Cardiac septum (tissue), 1 donor: Measurements from ENCODE around the gene SH2D7. TPM values are rescaled to one million over a fixed set of nuclear protein-coding genes. Genes with fewer than 3 reads are reported as not detected.
A peak's percentile ranks its signal among the peaks of the same experiment; 100 is the strongest.

Experiments
- DNase-seq: peaks from one replicate; pipeline ENCODE4 v3.0.0-alpha.2; 2020; ENCODE audit warnings: low spot score
- intact Hi-C: fragments of 100-400 bp; cut with DNase I; formaldehyde crosslinking; loops from one replicate; pipeline ENCODE4 v1.14.0; 2022
- total RNA-seq: library from RNA; stranded (reverse); fragmentation: NEBNext Ultra II Directional; extraction: Animal tissue kit (Norgen Biotek cat#: 25700); gene quantifications from one replicate; pipeline ENCODE4 v1.2.1, GENCODE V29; 2021
- donor health status: DM: no; HTN: no; CAD: no.

The SH2D7 gene
- total RNA-seq, 1 donor from 2014 or later: not detected

- DNase-seq: no peak
- intact Hi-C loops: no loop called here
These were observed 8.5 kb downstream of the SH2D7 start for GRCh38 chr15:78100886-78101285.

- intact Hi-C loops: no loop called here
- no peak for DNase-seq
These were observed 9.2 kb downstream of the SH2D7 start for GRCh38 chr15:78101423-78102105.

GRCh38 chr15:78102211-78102610, 9.8 kb downstream of the SH2D7 start:
- intact Hi-C loops: no loop called here
- no peak for DNase-seq

GRCh38 chr15:78102741-78103140, 10.4 kb downstream of the SH2D7 start:
- intact Hi-C loops: no loop called here
- DNase-seq: no peak

GRCh38 chr15:78103406-78104118, 11.2 kb downstream of the SH2D7 start:
- peak; percentile 67 for DNase-seq
- intact Hi-C loops: no loop called here

GRCh38 chr15:78104119-78104479, 11.7 kb downstream of the SH2D7 start:
- intact Hi-C loops: no loop called here
- peak; percentile 31 for DNase-seq

GRCh38 chr15:78104566-78105475, 12.5 kb downstream of the SH2D7 start:
- intact Hi-C loops: no loop called here
- no peak for DNase-seq

- DNase-seq: no peak
- intact Hi-C loops: loop anchor here (2.0 kb wide), 1 partner anchor 105 kb away; no protein-coding TSS in a partner anchor
These were observed 13.3 kb downstream of the SH2D7 start for GRCh38 chr15:78105476-78106241.

GRCh38 chr15:78107471-78107870, 15.1 kb downstream of the SH2D7 start:
- DNase-seq: peak; percentile 59

DNA sequence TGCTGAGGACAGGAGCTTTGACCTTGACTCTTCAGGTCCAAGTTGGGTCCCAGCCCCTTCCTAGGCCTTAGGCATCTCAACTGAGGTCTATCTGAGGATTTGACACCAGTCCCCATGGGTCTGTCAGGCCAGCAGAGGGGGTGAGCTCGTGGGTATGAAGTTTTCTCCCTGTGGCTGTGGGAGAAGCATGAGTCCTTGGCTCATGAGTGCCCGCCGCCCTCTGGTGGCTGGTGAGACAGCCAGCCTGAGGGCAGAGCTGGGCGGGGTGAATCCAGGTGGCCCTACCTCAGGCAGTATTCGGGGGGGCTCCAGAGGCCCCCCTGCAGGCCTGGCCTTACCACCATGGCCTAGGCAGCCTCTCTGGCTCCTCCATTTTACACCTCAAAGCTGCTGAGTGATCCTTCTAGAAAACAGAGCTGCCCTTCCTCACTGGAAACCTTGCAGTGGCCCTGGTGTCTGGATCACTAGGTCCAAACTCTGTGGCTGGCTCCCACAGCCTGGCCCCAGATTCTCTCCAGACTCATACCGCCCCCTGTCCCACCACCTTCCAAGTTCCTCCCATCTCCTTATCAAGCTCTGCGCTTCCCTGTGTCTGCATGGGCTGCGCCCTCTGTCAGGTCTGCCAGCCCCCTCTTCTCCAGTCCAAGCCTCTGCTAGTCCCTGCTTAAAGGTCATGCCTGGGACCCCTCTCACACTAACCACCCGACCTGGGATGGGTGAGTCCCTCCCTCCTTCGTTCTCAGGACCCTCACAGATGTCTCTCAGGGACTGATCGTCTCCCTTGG, 16.1 kb downstream of the SH2D7 start:
- intact Hi-C loops: loop anchor here (1.0 to 2.0 kb wide), 2 partner anchors 142 to 150 kb away; no protein-coding TSS in a partner anchor

More at GRCh38 chr15:78107471-78107870, 15.1 kb downstream of the SH2D7 start:
- intact Hi-C loops: loop anchor here (2.0 kb wide), 1 partner anchor 107 kb away; no protein-coding TSS in a partner anchor

DNA sequence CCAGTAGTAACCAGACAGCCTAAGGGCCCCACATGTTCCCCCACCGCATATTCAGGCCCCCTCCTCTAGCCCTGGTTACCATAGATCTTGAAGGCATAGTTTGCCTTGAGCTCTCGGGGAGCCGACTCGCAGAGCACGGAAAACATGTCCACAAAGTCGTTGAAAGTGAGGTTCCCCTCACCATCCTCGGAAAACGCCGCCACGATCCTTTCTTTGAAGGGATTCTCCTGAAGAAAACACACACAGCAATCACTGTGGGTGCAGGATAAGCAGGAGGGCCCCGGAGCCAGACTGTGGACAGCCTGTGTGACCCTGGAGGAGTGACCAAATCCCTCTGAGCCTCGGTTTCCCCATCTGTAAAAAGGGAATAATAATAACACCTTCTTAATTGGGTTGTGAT, 16.8 kb downstream of the SH2D7 start:
- no peak for DNase-seq
- intact Hi-C loops: loop anchor here (2.0 kb wide), 1 partner anchor 150 kb away; no protein-coding TSS in a partner anchor

More for the DNA sequence above, 16.1 kb downstream of the SH2D7 start:
- peak; percentile 92 for DNase-seq

GRCh38 chr15:78110096-78110495, 17.7 kb downstream of the SH2D7 start:
- intact Hi-C loops: loop anchor here (10.0 kb wide), 1 partner anchor 315 kb away; no protein-coding TSS in a partner anchor
- DNase-seq: no peak

DNA sequence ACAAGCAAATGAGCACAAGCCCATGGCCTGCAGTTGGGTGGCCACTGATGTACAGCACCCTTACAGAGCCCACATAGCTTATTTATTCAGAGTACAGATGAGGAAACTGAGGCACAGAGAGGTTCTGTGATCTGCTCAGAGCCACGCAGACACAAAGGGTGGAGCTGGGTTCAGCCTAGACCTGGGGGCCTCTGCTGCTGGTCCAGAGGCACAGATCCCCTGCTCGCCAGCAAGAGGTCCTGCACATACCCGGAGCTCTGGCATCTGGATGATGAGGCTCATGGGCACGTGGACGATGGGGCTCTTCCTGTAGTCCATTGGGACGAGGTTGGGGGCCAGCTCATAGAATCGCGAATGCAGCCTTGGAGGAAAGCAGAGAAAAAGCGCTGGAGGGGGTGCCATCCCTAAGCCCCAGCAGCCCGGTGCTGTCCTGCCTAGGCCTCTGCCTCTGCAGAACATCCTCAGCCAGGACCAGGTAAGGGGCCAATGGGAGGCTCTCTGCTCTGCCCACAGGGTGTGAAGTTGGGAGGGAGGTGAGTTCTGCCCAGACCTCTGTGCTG, 18.6 kb downstream of the SH2D7 start:
- DNase-seq: no peak
- intact Hi-C loops: loop anchor here (10.0 kb wide), 1 partner anchor 314 kb away; no protein-coding TSS in a partner anchor

DNA sequence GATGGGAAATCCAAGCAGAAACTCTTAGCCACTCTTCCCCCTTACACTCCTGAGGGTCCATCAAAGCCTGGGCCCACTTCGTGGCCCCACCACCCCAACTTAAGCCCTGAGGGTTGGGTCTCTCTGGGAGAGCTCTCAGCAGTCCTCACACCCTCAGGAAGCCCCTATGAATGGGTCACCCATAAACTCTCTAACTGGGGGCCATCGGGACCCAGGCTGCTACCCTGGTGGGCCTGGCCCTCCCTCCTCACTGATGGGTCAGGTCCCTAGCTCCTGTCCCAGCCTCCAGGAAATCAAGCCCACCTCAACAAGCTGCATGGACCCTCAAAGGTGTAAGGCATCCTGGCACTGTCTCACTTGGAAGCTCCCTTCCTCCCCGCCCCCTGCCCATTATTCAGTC, 19.4 kb downstream of the SH2D7 start:
- no peak for DNase-seq
- intact Hi-C loops: loop anchor here (2.0 to 10.0 kb wide), 3 partner anchors 83 to 313 kb away; no protein-coding TSS in a partner anchor

- intact Hi-C loops: loop anchor here (2.0 to 10.0 kb wide), 3 partner anchors 82 to 312 kb away; no protein-coding TSS in a partner anchor
- DNase-seq: no peak
These were observed 20.2 kb downstream of the SH2D7 start for GRCh38 chr15:78112551-78112950.

GRCh38 chr15:78120523-78120922, 28.2 kb downstream of the SH2D7 start:
- intact Hi-C loops: no loop called here

GRCh38 chr15:78125267-78125666, 32.9 kb downstream of the SH2D7 start:
- no peak for DNase-seq
- intact Hi-C loops: no loop called here

More at GRCh38 chr15:78120523-78120922, 28.2 kb downstream of the SH2D7 start:
- DNase-seq: no peak

GRCh38 chr15:78127882-78128281, 35.5 kb downstream of the SH2D7 start:
- DNase-seq: no peak
- intact Hi-C loops: no loop called here
